ENCODE measurements around the gene SELENOO. TPM values are rescaled to one million over a fixed set of nuclear protein-coding genes. Genes with fewer than 3 reads are reported as not detected.
A peak's percentile ranks its signal among the peaks of the same experiment; 100 is the strongest.

The SELENOO gene
- total RNA-seq, 1 experiment from 2014 or later, result 27.4 TPM

- H3K36me3 ChIP-seq (ENCODE audit: low read depth), result peaks cover 43% of the 10 kb centered on the region
- TF ChIP-seq EZH2 (IDR thresholded peaks at IDR 0.05; ENCODE audit: low read depth) (no peak), CTCF (conservative IDR thresholded peaks at IDR 0.05) (no peak)
- H2AFZ ChIP-seq, result no peak overlapping the region
- no peak overlapping the region for H3K4me2 ChIP-seq
- H3F3A ChIP-seq (ENCODE audit: insufficient read depth, low read depth), result peaks cover 20% of the 10 kb centered on the region; the same call in 1 of the 2 replicates
- no TSS peak for BruUV-seq (replicated peaks)
- no peak overlapping the region for H3K27ac ChIP-seq
- intact Hi-C loops (cut with micrococcal nuclease; ENCODE audit: unreplicated experiment), result no loop called here
- no peaks in the 10 kb centered on the region for H3K79me2 ChIP-seq (ENCODE audit: low read depth)
- H3K4me1 ChIP-seq (replicated peaks; ENCODE audit: insufficient read depth), result no peaks in the 10 kb centered on the region
- H3K4me3 ChIP-seq, result no peak overlapping the region
- no peak for DNase-seq
- CTCF ChIA-PET, result no interaction called here
- H3K27me3 ChIP-seq (ENCODE audit: insufficient read depth, low read depth), result no peaks in the 10 kb centered on the region
- peaks cover 69% of the 10 kb centered on the region for H4K20me1 ChIP-seq (ENCODE audit: insufficient read depth)
- POLR2A ChIA-PET (ENCODE audit: unreplicated experiment), result no interaction called here
- H3K9me3 ChIP-seq (ENCODE audit: insufficient read depth, low read depth), result no peaks in the 10 kb centered on the region
- H3K9me2 ChIP-seq (ENCODE audit: insufficient read depth), result no peaks in the 10 kb centered on the region
Observed at GRCh38 chr22:50220603-50221409, 20.0 kb downstream of the SELENOO start.

GRCh38 chr22:50221410-50222300 lies 20.8 kb downstream of the SELENOO start:
- no TSS peak for BruUV-seq (replicated peaks)
- TF ChIP-seq CTCF (conservative IDR thresholded peaks at IDR 0.05), result peak; percentile 33; the same call in 1 of the 2 replicates
- TF ChIP-seq EZH2 (IDR thresholded peaks at IDR 0.05; ENCODE audit: low read depth), result no peak
- Histone ChIP-seq H3K36me3 (ENCODE audit: low read depth) (peaks cover 38% of the 10 kb centered on the region), H3K9me2 (ENCODE audit: insufficient read depth) (no peaks in the 10 kb centered on the region), H3K79me2 (ENCODE audit: low read depth) (no peaks in the 10 kb centered on the region), H4K20me1 (ENCODE audit: insufficient read depth) (peaks cover 61% of the 10 kb centered on the region), H3K27me3 (ENCODE audit: insufficient read depth, low read depth) (no peaks in the 10 kb centered on the region), H3K27ac (no peak overlapping the region), H3K9me3 (ENCODE audit: insufficient read depth, low read depth) (no peaks in the 10 kb centered on the region), H3K4me1 (replicated peaks; ENCODE audit: insufficient read depth) (no peaks in the 10 kb centered on the region), H3K4me3 (no peak overlapping the region), H3F3A (ENCODE audit: insufficient read depth, low read depth) (peaks cover 19% of the 10 kb centered on the region; the same call in 1 of the 2 replicates), H3K4me2 (no peak overlapping the region), H2AFZ (no peak overlapping the region)
- CTCF ChIA-PET, result no interaction called here
- intact Hi-C loops (cut with micrococcal nuclease; ENCODE audit: unreplicated experiment), result no loop called here
- POLR2A ChIA-PET (ENCODE audit: unreplicated experiment), result no interaction called here
- DNase-seq, result no peak

DNA sequence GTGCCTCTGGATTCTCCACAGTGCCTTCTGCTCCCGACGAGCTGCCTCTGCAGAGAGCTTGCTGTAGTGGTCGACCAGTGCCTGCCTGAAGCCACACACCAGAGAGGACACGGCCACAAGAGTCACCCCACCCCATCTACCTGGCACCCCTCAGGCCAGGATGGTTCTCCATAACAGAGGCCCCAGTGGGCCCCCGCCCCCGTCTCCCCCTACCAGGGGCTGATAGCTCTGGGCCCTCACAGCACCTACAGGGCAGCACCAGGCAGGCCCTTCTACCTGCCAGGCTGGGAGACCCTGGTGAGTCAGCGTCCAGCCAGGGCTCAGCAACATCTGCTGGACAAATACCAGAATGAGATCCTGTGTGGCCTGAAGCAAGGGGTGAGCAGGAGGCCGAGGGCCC lies 21.7 kb downstream of the SELENOO start:
- Histone ChIP-seq H3K4me1 (replicated peaks; ENCODE audit: insufficient read depth) (no peaks in the 10 kb centered on the region), H3F3A (ENCODE audit: insufficient read depth, low read depth) (peaks cover 15% of the 10 kb centered on the region; the same call in 1 of the 2 replicates), H3K36me3 (ENCODE audit: low read depth) (peaks cover 31% of the 10 kb centered on the region), H3K9me3 (ENCODE audit: insufficient read depth, low read depth) (no peaks in the 10 kb centered on the region), H3K79me2 (ENCODE audit: low read depth) (no peaks in the 10 kb centered on the region), H2AFZ (no peak overlapping the region), H3K27ac (no peak overlapping the region), H3K4me2 (no peak overlapping the region), H3K9me2 (ENCODE audit: insufficient read depth) (no peaks in the 10 kb centered on the region), H3K27me3 (ENCODE audit: insufficient read depth, low read depth) (no peaks in the 10 kb centered on the region), H3K4me3 (no peak overlapping the region), H4K20me1 (ENCODE audit: insufficient read depth) (peaks cover 56% of the 10 kb centered on the region)
- intact Hi-C loops (cut with micrococcal nuclease; ENCODE audit: unreplicated experiment), result no loop called here
- DNase-seq, result no peak
- TF ChIP-seq EZH2 (IDR thresholded peaks at IDR 0.05; ENCODE audit: low read depth) (no peak), CTCF (conservative IDR thresholded peaks at IDR 0.05) (no peak)
- POLR2A ChIA-PET (ENCODE audit: unreplicated experiment), result no interaction called here
- CTCF ChIA-PET, result no interaction called here
- no TSS peak for BruUV-seq (replicated peaks)

All from PC-9 (cell line).